HTR-8/SVneo (cell line): Measurements from ENCODE around the gene OR2G3.
A peak's percentile ranks its signal among the peaks of the same experiment; 100 is the strongest.

Source experiments
- DNase-seq: peaks from one replicate; pipeline ENCODE4 v3.0.0; 2011; ENCODE audit warnings: low spot score, mixed read lengths; ENCODE audit not compliant: insufficient read length
- FAIRE-seq: peaks from 2 replicates; lab custom pipeline; 2011; peaks lifted over from hg19 to GRCh38; lab: Jason Lieb, UNC

Gene OR2G3

DNA sequence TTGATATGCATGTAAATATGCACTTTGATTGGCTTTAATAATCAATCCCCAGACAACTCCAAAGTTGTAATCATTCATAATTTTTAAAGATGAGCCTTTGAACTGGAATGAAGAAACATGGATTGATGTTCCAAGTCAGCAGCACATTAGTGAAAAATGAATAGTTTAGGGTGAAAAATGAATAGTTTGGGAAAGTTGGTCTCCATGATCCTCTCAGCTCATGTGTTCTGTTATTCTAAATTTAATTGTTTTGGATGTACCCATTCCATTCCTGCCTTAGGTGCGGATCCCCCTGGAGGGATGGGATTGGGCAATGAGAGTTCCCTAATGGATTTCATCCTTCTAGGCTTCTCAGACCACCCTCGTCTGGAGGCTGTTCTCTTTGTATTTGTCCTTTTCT, at the start of gene OR2G3:
OR2G3 (plus strand) TSS at position 301 of the 400 bp plus-strand sequence; CDS start at position 301, 0 bp downstream.
- no peak for FAIRE-seq
- DNase-seq: no peak

- no peak for FAIRE-seq
- DNase-seq: no peak
Measured at GRCh38 chr1:247557926-247558674, 47.3 kb upstream of the OR2G3 start.

DNA sequence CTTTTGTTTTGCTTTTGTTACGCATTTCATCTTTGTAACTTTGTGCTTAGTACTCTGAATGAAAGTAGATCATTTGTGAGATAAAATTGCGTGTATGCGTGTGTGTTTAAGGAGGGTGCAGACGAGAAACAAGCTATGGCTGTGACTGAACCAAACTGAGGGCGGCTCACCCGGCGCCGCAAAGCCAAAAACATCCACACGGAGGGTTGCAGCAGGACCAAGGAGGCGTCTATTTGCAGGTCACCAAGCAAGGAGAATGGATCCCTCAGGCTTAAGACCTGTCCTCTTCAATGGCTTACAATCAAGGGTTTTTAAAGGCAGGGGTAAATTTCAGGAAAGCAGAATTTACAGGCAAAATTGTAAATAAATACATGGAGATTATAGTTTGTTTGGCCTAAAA, 43.7 kb upstream of the OR2G3 start:
- no peak for DNase-seq
- no peak for FAIRE-seq

DNA sequence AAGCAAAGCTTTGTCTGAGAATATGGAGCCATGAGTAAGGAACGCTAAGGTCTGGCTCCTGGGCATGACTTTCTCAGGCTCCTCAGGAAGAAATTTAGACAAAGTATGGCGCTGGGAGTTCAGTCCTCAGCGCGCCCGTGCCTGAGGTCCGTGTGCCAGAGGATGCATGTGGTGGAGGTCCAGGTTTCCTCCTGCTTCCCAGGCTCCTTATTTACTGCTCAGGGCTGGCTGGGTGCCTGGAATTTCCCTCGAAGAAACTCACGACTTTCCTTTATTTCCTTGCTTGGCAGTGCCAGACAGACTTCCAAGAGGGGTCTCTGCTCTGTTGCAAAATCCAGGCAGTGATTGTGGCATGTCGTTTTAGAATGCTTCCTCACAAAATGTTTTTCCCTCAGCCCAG, 43.2 kb upstream of the OR2G3 start:
- no peak for FAIRE-seq
- DNase-seq: no peak

DNA sequence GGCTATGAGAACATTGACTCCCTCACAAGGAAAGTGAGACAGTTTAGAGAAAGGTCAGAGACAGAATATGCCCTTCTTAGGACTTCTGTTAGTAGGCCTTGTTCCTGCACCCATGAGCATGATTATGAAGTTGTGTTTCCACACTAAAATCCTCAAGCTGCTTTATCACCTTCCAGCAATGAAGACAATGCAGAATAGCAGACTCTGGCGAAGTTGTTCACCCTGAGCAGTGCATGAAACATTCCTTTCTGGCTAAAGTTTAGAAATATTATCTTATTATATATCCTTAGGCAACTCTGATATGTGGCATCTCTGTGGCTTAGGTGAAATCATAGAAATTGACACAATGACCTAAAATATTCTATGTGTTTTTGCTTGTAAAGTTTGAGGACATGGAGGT, 31.1 kb upstream of the OR2G3 start:
- DNase-seq (no peak), FAIRE-seq (no peak)

DNA sequence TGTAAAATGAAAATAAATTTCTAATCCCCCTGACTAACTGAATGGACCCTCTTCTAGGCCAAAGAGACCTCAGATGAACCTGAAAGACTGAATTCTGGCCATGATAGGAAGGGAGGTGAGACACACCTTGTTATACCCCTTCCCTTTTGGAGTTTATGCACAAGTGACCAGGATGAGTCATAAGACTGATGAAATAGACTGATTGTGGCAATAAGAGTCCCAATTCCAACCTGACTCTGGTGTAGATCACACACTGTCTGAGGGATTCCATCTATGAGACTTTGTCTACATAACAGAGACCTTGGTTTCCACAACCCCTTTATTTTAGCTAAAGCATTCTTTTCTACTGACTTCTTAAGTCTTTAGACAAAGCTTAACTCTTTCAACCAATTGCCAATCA, 30.7 kb upstream of the OR2G3 start:
- FAIRE-seq: no peak
- DNase-seq: no peak

GRCh38 chr1:247576514-247576913, 28.9 kb upstream of the OR2G3 start:
- FAIRE-seq (no peak), DNase-seq (peak; percentile 37)

GRCh38 chr1:247578946-247579460, 26.4 kb upstream of the OR2G3 start:
- FAIRE-seq (peak; percentile 52), DNase-seq (no peak)

DNA sequence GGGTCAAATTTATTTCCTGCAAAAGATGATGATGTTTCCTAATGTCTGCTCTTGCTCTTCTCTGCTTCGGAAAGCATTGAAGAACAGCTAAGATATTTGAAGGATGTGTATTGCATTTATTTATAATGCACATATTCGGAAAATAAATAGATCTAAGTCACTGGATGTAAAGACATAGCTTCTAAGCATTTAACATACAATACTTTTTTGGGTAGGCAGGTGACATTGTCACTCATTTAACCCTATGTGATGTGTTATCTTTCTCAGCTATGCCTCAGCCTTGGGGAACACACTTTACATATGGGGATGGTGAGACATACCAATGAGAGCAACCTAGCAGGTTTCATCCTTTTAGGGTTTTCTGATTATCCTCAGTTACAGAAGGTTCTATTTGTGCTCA, 17.3 kb upstream of the OR2G3 start, which contains the start of gene OR2G2:
OR2G2 (plus strand) TSS at position 301 of the 400 bp plus-strand sequence; CDS start at position 301, 0 bp downstream.
- DNase-seq (no peak), FAIRE-seq (no peak)

- no peak for FAIRE-seq
- DNase-seq: no peak
Measured at GRCh38 chr1:247613405-247613804, 8.0 kb downstream of the OR2G3 start.

GRCh38 chr1:247614625-247615024, 9.2 kb downstream of the OR2G3 start:
- FAIRE-seq: no peak

GRCh38 chr1:247627951-247628350, 22.6 kb downstream of the OR2G3 start:
- no peak for DNase-seq
- FAIRE-seq: no peak

More at GRCh38 chr1:247614625-247615024, 9.2 kb downstream of the OR2G3 start:
- no peak for DNase-seq

DNA sequence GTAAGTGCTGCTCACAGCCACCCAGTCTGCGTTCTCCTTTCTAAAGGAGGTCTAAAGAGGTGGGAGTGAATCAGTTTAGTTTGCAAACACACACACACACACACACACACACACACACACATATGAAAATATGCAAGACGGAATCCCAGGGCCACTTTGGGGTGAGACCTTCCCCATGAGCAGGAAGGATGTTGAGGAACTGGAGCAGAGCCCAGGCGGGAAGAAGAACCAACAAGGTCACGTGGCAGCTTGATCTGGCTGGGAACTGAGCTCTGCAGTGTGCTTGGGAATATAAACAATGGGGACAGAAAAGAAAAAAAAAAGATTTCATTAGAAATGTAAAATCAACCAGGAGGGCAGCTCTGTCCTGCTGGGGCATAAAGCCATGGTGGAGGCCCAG, 32.6 kb downstream of the OR2G3 start:
- DNase-seq (no peak), FAIRE-seq (no peak)

DNA sequence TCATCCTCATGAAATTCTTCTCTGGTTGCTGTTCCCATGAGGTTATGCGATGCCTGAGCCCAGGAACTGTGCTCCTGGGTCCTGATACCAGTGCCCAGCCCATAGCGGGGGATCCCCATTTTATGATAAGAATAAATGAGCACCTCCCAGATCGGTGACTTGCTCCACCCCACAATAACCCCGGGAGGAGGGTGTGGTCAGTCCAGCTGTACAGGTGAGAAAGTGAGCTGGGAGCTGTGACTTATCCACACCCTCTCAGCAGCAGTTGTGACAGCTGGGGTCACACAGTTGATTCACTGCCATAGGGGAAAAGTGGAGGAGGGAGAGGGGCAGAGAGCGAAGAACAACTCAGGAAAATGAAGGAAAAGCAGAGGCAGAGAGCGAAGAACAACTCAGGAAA, 33.4 kb downstream of the OR2G3 start:
- FAIRE-seq: no peak
- no peak for DNase-seq

GRCh38 chr1:247639381-247639981, 34.1 kb downstream of the OR2G3 start:
- peak; percentile 77 for DNase-seq

GRCh38 chr1:247642742-247643141, 37.4 kb downstream of the OR2G3 start:
- DNase-seq: no peak
- no peak for FAIRE-seq

More at GRCh38 chr1:247639381-247639981, 34.1 kb downstream of the OR2G3 start:
- peak; percentile 42 for FAIRE-seq

GRCh38 chr1:247646867-247647266, 41.5 kb downstream of the OR2G3 start:
- FAIRE-seq (no peak), DNase-seq (no peak)

DNA sequence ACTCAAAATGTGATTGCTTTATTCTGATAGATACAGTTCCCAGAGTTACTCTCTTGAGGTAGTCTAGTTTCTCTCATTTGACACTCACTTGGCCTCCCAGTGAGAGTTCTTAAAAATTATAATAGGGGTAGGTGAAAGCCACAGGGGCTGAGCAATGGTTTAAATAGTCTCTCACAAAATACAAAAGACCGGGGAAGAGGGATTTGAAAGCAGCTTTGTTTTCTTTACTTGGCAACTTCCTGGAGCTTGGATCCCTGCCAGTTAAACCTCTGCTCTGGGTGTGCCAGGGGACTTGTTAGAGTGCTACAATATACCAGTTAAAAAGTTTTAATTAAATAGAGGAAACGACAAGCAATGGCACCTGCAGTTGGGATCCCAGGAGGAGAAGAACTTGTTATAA, 42.5 kb downstream of the OR2G3 start:
- DNase-seq: no peak
- FAIRE-seq: no peak

- DNase-seq: no peak
- FAIRE-seq: no peak
Measured at GRCh38 chr1:247653040-247653439, 47.7 kb downstream of the OR2G3 start.
